Measurements from ENCODE around the gene TRIM14. TPM values are rescaled to one million over a fixed set of nuclear protein-coding genes. Genes with fewer than 3 reads are reported as not detected.

Gene TRIM14
- total RNA-seq, 1 experiment from 2014 or later: 12.5 TPM

DNA sequence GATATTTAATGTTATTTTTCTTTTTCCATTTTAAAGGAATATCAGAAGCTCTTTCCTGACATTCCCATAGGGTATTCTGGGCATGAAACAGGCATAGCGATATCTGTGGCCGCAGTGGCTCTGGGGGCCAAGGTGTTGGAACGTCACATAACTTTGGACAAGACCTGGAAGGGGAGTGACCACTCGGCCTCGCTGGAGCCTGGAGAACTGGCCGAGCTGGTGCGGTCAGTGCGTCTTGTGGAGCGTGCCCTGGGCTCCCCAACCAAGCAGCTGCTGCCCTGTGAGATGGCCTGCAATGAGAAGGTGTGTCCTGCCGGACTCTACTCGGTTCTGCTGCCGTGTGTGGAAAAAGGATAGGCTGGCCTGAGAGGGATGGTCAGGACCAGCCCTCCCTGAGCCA lies 38.2 kb downstream of the TRIM14 start:
- no peak overlapping the region for H3K27ac ChIP-seq (ENCODE audit: insufficient read length, low read depth, low read length)
- TF ChIP-seq, protein P1, sequence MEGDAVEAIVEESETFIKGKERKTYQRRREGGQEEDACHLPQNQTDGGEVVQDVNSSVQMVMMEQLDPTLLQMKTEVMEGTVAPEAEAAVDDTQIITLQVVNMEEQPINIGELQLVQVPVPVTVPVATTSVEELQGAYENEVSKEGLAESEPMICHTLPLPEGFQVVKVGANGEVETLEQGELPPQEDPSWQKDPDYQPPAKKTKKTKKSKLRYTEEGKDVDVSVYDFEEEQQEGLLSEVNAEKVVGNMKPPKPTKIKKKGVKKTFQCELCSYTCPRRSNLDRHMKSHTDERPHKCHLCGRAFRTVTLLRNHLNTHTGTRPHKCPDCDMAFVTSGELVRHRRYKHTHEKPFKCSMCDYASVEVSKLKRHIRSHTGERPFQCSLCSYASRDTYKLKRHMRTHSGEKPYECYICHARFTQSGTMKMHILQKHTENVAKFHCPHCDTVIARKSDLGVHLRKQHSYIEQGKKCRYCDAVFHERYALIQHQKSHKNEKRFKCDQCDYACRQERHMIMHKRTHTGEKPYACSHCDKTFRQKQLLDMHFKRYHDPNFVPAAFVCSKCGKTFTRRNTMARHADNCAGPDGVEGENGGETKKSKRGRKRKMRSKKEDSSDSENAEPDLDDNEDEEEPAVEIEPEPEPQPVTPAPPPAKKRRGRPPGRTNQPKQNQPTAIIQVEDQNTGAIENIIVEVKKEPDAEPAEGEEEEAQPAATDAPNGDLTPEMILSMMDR (conservative IDR thresholded peaks at IDR 0.05): no peak
- Mint-ChIP-seq H3K27ac (no peak overlapping the region), H3K36me3 (ENCODE audit: insufficient read depth in 1 of 3, low read depth in 3 of 3) (peaks cover 4 to 51% (median 29%) of the 10 kb centered on the region in 3 experiments), H3K4me1 (peaks cover 15 to 22% of the 10 kb centered on the region in 2 experiments), H3K27me3 (ENCODE audit: low read depth) (no peaks in the 10 kb centered on the region), H3K9me3 (no peaks in the 10 kb centered on the region), H3K4me3 (no peak overlapping the region)
- H4K20me1 ChIP-seq (ENCODE audit: control insufficient read depth, insufficient read depth, insufficient read length): no peaks in the 10 kb centered on the region
- no peak overlapping the region for H2AFZ ChIP-seq (ENCODE audit: low read length)
- H3K23ac ChIP-seq (ENCODE audit: insufficient read length, low read depth, low read length): no peak overlapping the region
- no peaks in the 10 kb centered on the region for H3K23me2 ChIP-seq (ENCODE audit: insufficient read length, low read depth, low read length, poor library complexity, severe bottlenecking)
- no peaks in the 10 kb centered on the region for H3K79me1 ChIP-seq (ENCODE audit: insufficient read depth, low read depth, low read length, poor library complexity, severe bottlenecking)
- no peak overlapping the region for H3K56ac ChIP-seq (ENCODE audit: insufficient read length, low read depth, low read length)
- DNase-seq: no peak
- no peak overlapping the region for H2BK15ac ChIP-seq (ENCODE audit: low read depth, low read length)
- no peak overlapping the region for H2BK120ac ChIP-seq (ENCODE audit: low read depth, low read length, poor library complexity, severe bottlenecking)
- no peak overlapping the region for H3K9ac ChIP-seq (ENCODE audit: extremely low read depth, insufficient read length, low read length)
- no peak overlapping the region for H2BK5ac ChIP-seq (ENCODE audit: insufficient read length, low read length)
- H4K8ac ChIP-seq (replicated peaks; ENCODE audit: insufficient read length, low read depth, low read length): no peak overlapping the region
- no peak overlapping the region for H4K5ac ChIP-seq (ENCODE audit: insufficient read length, low read depth, low read length)
- H3K14ac ChIP-seq (ENCODE audit: insufficient read depth, low read length): no peak overlapping the region
- no peak overlapping the region for H2BK12ac ChIP-seq (ENCODE audit: insufficient read length, low read depth, low read length)
- no peaks in the 10 kb centered on the region for H3K79me2 ChIP-seq (ENCODE audit: insufficient read depth, low read length)
- no peak overlapping the region for H2AK5ac ChIP-seq (ENCODE audit: insufficient read length, low read length)
- H3K18ac ChIP-seq (ENCODE audit: insufficient read length, low read depth, low read length): no peak overlapping the region
- H3K4ac ChIP-seq (ENCODE audit: low read depth, low read length): no peak overlapping the region
- H3T11ph ChIP-seq (ENCODE audit: low read length): no peak overlapping the region
- H4K91ac ChIP-seq (ENCODE audit: insufficient read length, low read depth, low read length): no peak overlapping the region
- no peak overlapping the region for H3K4me2 ChIP-seq (ENCODE audit: insufficient read depth, insufficient read length, low read length)
- no CpG with 5 or more reads among the region's 12 CpGs for WGBS (ENCODE audit: extremely low coverage, insufficient read length, low lambda C conversion rate)
- H3K27me3 ChIP-seq (ENCODE audit: insufficient read depth, low read length): no peaks in the 10 kb centered on the region
- peaks cover 6% of the 10 kb centered on the region for H3K4me1 ChIP-seq (ENCODE audit: insufficient read depth, low read length)
- H2BK20ac ChIP-seq (ENCODE audit: low read depth, low read length, poor library complexity, severe bottlenecking): no peak overlapping the region
- no peaks in the 10 kb centered on the region for H3K9me3 ChIP-seq (ENCODE audit: control insufficient read depth, low read depth, low read length)
